D341Med (cell line): ENCODE data around the gene NPHP4.

Source experiments
- DNase-seq: peaks from one replicate; pipeline ENCODE4 v3.0.0; 2012; ENCODE audit warnings: low spot score

Gene NPHP4

DNA sequence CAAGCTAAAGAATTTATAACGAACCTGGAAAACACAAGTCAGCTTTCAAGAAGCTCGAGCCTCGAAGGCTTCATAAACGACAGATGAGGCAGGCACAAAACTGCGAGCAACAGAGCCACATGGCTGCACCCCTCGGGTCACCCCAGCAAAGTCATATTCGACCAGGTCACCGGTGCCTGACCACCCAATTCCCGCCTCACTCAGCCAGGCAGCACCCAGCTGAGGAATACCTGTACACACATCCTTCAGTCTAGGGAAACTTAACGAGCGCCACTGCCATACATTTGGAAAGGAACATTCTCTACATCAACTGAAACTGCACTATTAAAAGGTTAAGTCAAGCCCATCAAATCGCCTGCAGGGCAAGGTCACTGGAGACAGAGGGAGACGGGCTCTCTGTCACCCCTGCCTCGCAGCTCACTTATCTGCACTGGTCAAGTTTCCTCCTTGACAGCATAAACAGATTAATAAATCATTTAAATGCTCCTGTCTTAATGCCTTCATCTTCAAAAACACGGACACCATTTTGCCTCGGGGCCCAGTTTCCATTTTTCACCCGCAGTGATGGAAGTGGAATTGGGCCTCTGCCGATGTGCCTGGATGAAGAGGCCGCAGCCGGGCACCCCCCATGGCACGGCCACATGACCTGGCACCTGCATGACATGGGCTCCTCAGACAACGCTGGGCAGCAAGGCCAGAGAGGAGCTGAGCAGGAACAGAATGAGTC lies 20.6 kb downstream of the NPHP4 start:
- no peak for DNase-seq

DNA sequence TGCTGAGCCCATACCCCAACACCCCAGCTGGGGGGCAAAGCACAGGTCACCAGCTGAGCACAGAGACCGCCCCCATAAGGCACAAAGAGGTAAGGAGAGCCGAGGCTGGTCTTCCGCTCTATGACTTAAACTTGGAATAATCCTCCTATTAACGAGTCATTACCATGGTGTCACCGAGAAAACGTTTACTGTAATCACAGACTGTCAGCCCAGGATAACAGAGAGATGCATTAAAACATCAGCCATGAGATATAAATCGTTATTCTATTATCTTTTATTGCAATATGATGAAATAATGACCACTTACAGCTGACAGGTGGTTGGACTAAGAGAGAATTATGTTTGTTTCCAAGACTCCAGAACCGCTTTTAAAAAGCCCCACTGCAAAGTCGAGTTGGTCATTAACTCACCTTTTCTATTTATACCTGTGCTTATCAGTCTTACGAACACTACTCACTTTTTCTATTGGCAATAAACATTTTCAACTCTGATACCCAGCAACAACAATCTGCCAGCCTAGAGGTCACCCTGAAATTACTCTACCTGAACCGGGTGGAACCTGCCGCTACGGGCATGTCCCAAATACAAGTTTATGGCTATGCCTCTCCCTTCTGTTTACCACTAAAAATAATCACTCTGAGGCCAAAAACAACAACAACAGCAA lies 21.5 kb downstream of the NPHP4 start:
- DNase-seq, result no peak

GRCh38 chr1:5969168-5969567 lies 23.1 kb downstream of the NPHP4 start:
- no peak for DNase-seq

DNA sequence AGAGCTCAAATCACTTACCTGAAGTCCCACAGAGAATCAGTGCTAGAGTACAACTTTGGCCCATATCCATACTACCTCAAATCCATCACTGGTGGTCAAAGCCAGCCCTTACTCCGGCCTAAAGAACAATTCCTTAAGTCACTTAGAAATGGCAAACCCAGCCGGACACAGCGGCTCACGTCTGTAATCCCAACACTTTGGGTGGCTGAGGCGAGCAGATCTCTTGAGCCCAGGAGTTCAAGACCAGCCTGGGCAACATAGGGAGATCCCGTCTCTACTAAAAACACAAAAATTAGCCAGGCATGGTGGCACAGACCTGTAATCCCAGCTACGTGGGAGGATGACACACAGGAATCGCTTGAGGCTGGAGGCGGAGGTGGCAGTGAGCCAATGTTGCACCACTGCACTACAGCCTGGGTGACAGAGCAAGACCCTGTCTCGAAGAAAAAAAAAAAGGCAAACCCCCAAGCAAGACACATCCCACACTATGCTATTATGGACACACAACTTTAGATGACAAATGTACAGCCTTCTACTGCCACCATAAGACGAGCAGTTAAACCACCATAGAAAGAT lies 24.0 kb downstream of the NPHP4 start:
- no peak for DNase-seq

DNA sequence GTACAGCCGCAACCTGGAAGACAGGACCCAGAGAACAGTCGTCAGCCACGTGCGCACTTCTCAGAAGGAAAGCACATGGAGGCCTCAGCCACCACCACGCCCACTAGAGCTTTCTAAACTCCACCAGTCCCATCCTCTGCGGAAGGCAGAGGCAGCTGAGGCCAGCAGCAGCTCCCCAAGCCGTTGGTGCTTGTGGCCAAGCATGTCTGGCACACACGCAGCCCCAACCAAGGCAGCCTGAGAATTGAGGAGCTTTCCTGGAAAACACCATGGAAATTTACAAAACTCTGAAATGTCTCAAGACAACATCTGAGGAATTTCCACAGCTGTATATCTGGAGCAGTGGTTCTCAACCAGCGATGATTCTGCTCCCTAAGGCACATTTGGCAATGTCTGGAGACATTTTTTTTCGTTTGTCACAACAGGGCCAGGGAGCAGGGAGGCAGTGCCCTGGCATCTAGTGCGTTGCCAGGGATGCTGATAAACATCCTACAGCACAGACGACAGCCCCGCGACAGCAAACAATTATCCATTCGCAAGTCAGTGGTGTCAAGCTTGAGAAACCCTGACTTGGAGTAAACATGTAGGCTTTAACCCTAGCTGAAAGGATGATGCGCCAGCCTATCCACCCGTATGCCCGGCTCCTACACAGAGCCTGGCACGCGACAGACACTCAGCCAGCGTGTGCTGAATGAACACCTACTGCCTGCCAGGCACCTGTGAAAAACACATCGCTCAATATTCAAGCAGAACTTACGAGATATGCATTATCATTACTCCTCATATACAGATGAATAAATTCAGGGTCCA lies 24.7 kb downstream of the NPHP4 start:
- no peak for DNase-seq

GRCh38 chr1:5966543-5967205 lies 25.6 kb downstream of the NPHP4 start:
- no peak for DNase-seq

DNA sequence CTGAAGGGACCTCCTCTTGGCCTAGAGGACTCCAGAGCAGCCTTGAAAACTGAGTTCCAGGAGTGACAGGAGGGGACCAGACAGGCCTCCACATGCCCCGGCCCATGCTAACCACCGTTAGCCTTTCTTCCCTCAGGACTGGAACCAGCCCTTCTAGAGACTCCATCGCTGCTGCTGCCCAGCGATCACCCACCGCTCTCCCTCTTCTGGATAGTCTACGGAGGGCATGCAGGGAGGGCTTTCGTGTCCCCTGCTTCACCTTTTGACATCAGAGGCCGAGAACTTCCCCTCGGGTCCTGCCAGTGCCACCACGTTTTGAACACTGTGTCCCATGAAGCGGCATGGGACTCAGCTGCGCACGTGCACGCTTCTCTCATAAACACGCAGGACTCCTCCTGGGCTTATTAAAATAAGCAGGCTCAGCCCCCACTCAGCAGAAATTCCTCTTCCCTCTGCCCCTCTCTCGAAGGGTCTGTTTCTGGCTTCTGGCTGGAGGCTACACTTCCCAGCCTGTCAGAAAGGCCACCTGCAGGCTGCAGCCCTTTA lies 26.6 kb downstream of the NPHP4 start:
- DNase-seq, result no peak

GRCh38 chr1:5962265-5963105 lies 29.7 kb downstream of the NPHP4 start:
- DNase-seq, result no peak

DNA sequence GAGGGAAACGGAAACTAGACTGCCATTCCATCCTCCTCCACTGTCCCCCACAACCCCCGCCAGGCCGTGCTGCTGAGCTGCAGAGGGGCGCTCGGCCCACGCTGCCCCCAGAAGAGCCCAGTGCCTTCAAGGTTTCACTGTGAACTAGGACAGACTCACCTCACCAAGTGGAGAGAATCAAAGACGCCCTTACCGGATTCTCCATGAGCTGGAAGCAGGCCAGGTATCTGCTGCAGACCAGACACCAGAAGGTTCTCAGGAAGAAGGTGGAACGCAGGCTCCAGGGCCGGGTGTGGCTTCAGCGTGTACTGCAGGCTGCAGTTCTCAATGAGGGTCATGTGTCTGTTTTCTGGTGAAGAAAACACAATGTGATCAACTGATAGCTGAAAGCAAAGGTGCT lies 30.6 kb downstream of the NPHP4 start:
- DNase-seq, result no peak

DNA sequence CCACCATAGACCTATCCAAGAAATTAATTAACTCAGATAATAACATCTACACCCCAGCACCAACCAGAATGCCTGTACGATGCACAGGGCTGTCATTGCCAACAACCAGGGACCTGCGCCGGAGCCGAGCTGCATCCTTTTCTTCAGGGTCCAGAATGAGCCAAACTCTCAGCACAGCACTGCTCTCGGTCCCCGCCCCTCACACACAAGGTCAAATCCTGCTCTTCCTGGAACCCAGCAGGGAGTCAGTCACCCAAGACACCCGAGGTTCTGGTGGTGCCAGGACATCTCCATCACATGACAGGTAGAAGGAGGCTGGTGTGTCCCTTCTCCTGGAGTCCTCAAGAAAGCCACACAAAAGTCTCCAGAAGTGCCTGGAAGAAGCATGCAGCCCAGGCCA lies 31.9 kb downstream of the NPHP4 start:
- no peak for DNase-seq

DNA sequence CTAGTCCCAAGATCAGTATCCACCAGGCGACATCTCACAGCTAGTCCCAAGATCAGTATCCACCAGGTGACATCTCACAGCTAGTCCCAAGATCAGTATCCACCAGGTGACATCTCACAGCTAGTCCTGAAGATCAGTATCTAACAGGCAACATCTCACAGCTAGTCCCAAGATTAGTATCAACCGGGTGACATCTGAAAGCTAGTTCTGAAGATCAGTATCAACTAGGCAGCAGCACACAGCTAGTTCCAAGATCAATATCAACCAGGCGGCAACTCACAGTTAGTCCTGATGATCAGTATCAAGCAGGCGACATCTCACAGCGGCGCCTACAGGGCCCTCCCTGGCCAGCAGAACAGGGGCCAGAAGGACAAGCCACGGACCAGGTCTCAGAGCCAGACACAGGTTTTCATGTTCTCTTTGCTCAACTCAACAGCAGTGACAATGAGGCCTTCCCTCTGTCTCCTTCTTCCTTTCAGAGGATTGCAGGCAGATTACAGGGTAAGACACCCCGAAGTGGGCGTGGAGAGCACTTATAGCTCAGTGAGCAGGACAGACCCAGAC lies 32.5 kb downstream of the NPHP4 start:
- DNase-seq, result no peak

DNA sequence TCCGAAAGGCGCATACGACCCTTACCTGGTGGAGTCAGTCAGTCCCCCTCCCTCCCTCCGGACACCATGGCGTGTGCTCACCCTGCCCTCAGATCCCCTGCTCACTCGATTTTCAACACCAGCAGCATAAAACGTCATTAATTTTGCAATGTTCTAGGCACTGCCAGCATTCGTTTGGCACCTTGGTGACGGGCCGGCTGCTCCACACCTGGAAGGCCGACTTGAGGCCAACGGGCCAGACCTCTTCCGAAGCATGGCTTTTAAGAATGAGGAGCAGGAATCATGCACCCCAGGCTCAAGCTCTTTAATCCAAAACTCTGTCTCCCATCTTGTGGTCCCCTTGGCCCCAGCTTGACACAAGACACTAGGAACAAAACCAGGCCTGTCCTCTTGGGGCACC lies 33.1 kb downstream of the NPHP4 start:
- no peak for DNase-seq

GRCh38 chr1:5956022-5956830 lies 36.0 kb downstream of the NPHP4 start:
- DNase-seq, result no peak

- no peak for DNase-seq
Measured at GRCh38 chr1:5955479-5955977, 36.7 kb downstream of the NPHP4 start.

GRCh38 chr1:5954964-5955363 lies 37.3 kb downstream of the NPHP4 start:
- DNase-seq, result no peak

DNA sequence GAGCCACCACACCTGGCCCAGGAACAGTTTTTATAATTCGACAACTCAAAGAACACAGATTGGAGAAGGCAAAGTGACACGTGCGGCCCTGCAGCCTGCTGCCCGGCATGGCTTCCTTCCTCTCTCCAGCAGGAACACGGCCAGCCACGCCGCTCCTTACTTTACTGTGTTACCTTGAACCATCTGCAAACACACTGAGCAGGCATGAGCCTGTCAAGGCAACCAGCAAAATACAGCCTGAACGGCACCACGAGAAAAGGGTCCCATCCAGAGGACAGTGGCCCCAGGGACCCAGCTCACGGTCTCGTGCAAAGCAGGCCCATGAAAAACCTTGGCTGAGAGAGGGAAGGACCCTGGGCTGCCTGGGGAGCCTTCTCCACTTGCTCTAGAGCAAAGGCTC lies 38.8 kb downstream of the NPHP4 start:
- DNase-seq, result no peak

GRCh38 chr1:5951846-5952410 lies 40.3 kb downstream of the NPHP4 start:
- DNase-seq, result no peak

DNA sequence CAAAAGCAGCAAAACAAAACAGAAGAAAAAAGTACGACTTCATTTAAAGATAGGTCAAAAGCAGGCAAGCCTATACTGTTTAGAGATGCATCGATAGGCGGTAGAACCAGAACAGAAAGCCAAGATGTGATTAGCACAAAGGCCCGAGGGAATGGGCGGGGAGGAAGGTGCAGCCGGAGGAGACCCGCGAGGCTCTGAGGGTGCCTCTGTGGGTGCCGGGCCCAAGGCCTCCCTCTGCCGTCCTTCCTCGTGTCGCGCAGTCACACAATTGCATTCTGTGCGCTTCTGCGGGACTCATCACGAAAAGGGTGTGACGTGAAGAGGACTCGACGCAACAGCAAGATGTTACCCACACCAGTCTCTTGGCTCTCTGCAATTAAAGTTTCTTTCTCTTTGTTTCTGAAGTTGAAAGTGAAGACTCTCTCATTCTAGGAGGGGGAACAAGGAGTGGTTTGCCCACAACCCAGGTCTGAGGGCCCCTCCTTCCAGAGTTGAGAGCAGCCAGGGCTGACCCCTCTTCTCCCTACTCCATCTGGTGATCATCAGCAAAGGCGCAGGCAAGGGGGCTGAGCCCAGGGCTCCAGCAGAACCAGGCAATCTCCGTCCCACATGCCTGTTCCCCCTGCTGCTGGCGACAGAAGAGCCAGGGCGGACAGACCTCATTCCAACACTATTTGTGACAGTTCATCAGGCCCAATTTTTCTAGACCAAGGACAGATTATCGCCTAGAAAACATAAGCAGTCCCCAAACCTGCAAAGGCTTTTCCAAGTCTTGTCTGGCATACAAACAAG lies 41.0 kb downstream of the NPHP4 start:
- no peak for DNase-seq
